Osteoblast (primary cell): ENCODE data around the gene APBA2. TPM values are rescaled to one million over a fixed set of nuclear protein-coding genes. Genes with fewer than 3 reads are reported as not detected.

Source experiments
- DNase-seq: peaks from one replicate; pipeline ENCODE4 v3.0.0; 2011; ENCODE audit warnings: low spot score, mixed read lengths; ENCODE audit not compliant: insufficient read length; ENCODE audit errors: missing footprints
- H2AFZ ChIP-seq: 2 replicates; pipeline ENCODE4 v1.6.0; 2011; ENCODE audit warnings: mild to moderate bottlenecking, low read length
- H3K27ac ChIP-seq: 2 replicates; pipeline ENCODE4 v1.5.1; 2011; ENCODE audit warnings: mild to moderate bottlenecking, low read depth, low read length, moderate library complexity
- H3K27me3 ChIP-seq: 2 replicates; pipeline ENCODE4 v1.6.0; 2012; ENCODE audit warnings: mild to moderate bottlenecking, control low read depth, inconsistent platforms, low read length, moderate library complexity; ENCODE audit not compliant: insufficient read depth
- H3K36me3 ChIP-seq: 2 replicates; pipeline ENCODE4 v1.5.1; 2011; ENCODE audit warnings: mild to moderate bottlenecking, low read length, control low read depth, moderate library complexity; ENCODE audit not compliant: insufficient read depth
- H3K4me1 ChIP-seq: 2 replicates; pipeline ENCODE4 v1.5.1; 2011; ENCODE audit warnings: mild to moderate bottlenecking, low read length, control low read depth, moderate library complexity; ENCODE audit not compliant: insufficient read depth
- H3K4me2 ChIP-seq: 2 replicates; pipeline ENCODE4 v1.6.0; 2011; ENCODE audit warnings: mild to moderate bottlenecking, low read length; ENCODE audit not compliant: insufficient read depth
- H3K4me3 ChIP-seq: fragments of 200-600 bp; sonication (generic); 3 replicates; pipeline ENCODE4 v1.5.1; 2012; ENCODE audit warnings: mild to moderate bottlenecking, low read length, inconsistent platforms; ENCODE audit not compliant: insufficient read depth
- H3K79me2 ChIP-seq: 2 replicates; pipeline ENCODE4 v1.6.0; 2012; ENCODE audit warnings: mild to moderate bottlenecking, low read length, control low read depth, inconsistent platforms; ENCODE audit not compliant: insufficient read depth
- H3K9me3 ChIP-seq: 2 replicates; pipeline ENCODE4 v1.5.1; 2011; ENCODE audit warnings: low read depth, low read length, control low read depth
- H4K20me1 ChIP-seq: 2 replicates; pipeline ENCODE4 v1.6.0; 2012; ENCODE audit warnings: mild to moderate bottlenecking, low read length, control low read depth; ENCODE audit not compliant: insufficient read depth
- total RNA-seq: library from RNA; depleted of rRNA; stranded (reverse); fragments of >200 nt; gene quantifications from 2 replicates; pipeline ENCODE4 v1.2.3, GENCODE V29; 2012
- TF ChIP-seq, protein P1 (sequence below): IDR thresholded peaks from 2 replicates; pipeline ENCODE4 v1.5.1; 2011; ENCODE audit warnings: mild to moderate bottlenecking, low read depth, low read length, moderate library complexity; ENCODE audit errors: extremely low read depth

Gene APBA2
- total RNA-seq, 1 donor = 6.2 TPM

DNA sequence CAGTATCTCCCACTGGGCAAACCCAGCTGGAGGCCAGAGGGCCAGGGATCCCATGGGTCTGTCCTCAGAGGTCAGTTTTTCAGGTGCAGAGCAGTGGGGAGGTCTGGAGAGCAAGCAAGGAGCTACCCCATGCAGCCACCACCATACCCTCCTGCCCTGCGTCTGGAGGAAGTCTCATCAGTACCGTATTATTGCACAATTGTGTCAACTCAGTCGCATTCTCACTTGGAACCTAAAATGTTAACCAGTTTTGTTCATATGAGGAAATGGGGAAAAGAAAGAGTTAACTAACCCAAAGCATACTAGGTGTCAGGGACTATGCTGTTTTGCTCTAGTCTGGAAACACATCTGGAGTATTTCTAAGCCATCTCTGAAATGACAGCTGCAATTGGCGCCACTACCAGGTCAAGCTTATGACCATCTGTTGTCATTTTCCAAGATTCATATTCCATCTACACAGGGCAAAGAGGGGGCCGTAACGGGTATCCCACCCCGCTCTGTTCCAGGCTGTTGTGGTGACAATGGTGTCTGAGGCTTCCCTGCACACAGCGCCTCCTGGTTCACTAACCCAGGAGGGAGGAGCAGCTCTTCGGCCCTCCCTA lies 16.9 kb upstream of the APBA2 start:
- H3K27me3 ChIP-seq = no peaks in the 10 kb centered on the region
- DNase-seq = no peak
- no peaks in the 10 kb centered on the region for H4K20me1 ChIP-seq
- TF ChIP-seq, protein P1, sequence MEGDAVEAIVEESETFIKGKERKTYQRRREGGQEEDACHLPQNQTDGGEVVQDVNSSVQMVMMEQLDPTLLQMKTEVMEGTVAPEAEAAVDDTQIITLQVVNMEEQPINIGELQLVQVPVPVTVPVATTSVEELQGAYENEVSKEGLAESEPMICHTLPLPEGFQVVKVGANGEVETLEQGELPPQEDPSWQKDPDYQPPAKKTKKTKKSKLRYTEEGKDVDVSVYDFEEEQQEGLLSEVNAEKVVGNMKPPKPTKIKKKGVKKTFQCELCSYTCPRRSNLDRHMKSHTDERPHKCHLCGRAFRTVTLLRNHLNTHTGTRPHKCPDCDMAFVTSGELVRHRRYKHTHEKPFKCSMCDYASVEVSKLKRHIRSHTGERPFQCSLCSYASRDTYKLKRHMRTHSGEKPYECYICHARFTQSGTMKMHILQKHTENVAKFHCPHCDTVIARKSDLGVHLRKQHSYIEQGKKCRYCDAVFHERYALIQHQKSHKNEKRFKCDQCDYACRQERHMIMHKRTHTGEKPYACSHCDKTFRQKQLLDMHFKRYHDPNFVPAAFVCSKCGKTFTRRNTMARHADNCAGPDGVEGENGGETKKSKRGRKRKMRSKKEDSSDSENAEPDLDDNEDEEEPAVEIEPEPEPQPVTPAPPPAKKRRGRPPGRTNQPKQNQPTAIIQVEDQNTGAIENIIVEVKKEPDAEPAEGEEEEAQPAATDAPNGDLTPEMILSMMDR = no peak
- no peak overlapping the region for H2AFZ ChIP-seq
- H3K4me1 ChIP-seq = no peaks in the 10 kb centered on the region
- H3K9me3 ChIP-seq = no peaks in the 10 kb centered on the region
- no peak overlapping the region for H3K4me2 ChIP-seq
- no peaks in the 10 kb centered on the region for H3K79me2 ChIP-seq
- H3K27ac ChIP-seq = no peak overlapping the region
- no peak overlapping the region for H3K4me3 ChIP-seq
- H3K36me3 ChIP-seq = no peaks in the 10 kb centered on the region

DNA sequence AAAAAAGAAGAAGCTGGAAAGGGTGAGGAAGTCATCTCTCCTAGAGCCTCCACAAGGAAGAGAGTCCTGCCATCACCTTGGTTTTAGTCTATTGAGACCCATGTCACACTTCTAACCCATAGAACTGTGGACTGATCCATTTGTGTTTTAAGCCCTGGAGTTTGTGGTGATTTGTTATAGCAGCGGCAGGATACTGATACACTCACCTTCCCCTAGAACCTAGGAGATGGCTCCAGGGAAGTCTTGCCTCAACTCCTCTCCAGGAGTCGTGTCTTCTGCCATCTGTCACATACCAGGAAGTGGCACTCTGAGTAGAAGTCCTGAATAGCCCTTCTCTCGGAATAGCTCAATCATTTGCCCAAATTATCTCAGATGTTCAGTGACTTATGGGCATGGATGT lies 14.6 kb upstream of the APBA2 start:
- Histone ChIP-seq H2AFZ (no peak overlapping the region), H3K27me3 (no peaks in the 10 kb centered on the region), H3K4me1 (no peaks in the 10 kb centered on the region), H3K79me2 (no peaks in the 10 kb centered on the region), H3K27ac (no peak overlapping the region), H3K9me3 (no peaks in the 10 kb centered on the region), H3K36me3 (no peaks in the 10 kb centered on the region), H4K20me1 (no peaks in the 10 kb centered on the region), H3K4me3 (no peak overlapping the region), H3K4me2 (no peak overlapping the region)
- no peak for DNase-seq
- TF ChIP-seq, protein P1 = no peak

DNA sequence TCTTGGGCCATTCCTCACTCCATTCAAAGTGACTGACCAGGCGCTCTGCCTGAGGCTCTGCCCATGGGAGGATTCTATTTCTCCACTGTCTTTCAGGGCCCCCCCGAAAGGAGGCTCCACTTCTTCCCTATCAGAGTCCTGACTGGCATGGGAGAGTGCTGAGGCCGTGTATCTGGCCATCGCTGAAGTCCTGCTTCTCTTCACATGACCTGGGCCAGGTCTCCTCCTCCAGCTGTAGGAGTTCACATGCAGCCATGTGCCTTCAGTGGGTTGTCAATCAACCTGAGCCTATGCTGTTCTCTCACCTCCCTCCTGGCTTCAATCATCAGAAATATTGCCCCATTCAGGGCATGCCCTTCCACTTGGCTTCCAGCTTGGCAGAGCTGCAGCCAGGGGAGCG lies 12.8 kb upstream of the APBA2 start:
- TF ChIP-seq, protein P1 = no peak

DNA sequence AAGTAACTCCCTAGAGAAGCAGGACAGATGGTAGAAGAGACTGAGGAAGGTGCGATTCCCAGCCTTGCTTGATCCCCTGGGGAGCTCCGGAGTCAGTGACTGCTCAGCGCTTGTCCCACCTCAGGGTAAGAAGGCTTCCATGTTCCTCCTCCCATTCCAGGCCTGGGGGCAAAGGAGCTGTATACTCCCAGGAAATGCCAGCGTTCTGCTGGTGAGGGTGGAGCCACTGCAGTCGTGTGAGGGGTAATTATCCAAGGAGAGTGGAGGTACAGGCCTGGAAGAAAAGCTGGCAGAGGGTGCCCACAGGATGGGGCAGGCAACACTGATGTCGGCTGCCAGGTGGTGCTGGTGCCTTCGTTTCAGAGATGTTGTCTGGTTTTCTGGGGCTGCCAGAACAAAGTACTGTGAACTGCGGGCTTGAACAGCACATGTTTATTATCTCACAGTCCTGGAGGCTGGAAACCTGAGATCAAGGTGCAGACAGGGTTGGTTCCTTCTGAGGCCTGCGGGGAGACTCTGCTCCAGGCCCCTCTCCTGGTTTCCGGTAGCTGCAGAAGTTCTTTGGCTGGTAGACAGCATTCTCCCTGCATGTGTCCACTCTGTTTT lies 12.1 kb upstream of the APBA2 start:
- Histone ChIP-seq H3K4me1 (no peaks in the 10 kb centered on the region), H4K20me1 (no peaks in the 10 kb centered on the region), H2AFZ (no peak overlapping the region), H3K36me3 (no peaks in the 10 kb centered on the region), H3K4me2 (no peak overlapping the region), H3K27ac (no peak overlapping the region), H3K79me2 (no peaks in the 10 kb centered on the region), H3K27me3 (no peaks in the 10 kb centered on the region), H3K9me3 (no peaks in the 10 kb centered on the region), H3K4me3 (no peak overlapping the region)
- TF ChIP-seq, protein P1 = no peak
- DNase-seq = peak; percentile 25

More for the DNA sequence above, 12.8 kb upstream of the APBA2 start:
- no peaks in the 10 kb centered on the region for H3K9me3 ChIP-seq
- H3K4me2 ChIP-seq = no peak overlapping the region
- no peaks in the 10 kb centered on the region for H3K4me1 ChIP-seq
- H2AFZ ChIP-seq = no peak overlapping the region
- no peak overlapping the region for H3K27ac ChIP-seq
- no peaks in the 10 kb centered on the region for H4K20me1 ChIP-seq
- no peak overlapping the region for H3K4me3 ChIP-seq
- DNase-seq = peak; percentile 89
- no peaks in the 10 kb centered on the region for H3K36me3 ChIP-seq
- H3K27me3 ChIP-seq = no peaks in the 10 kb centered on the region
- H3K79me2 ChIP-seq = no peaks in the 10 kb centered on the region
